ENCODE data around the gene DENND5A.

DNA sequence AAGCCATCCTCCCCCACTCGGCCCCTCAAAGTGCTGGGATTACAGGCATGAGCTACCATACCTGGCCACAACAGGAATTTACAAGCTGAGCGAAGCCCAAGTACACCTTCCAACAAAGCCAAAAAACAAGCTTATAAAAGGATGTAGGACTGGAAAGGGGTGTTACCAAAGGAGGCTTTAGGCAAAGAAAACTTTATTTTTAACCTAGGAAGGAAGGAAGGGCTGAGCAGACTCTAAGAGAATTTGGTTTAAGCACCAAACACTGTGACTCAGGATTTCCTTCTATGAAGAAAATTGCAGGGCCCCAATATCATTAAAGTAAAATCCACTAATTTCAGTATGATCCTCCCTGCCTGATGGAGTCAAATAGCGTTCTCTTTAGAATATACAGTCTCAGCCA is 12.1 kb downstream of the DENND5A start:
- TF ChIP-seq, protein P1, sequence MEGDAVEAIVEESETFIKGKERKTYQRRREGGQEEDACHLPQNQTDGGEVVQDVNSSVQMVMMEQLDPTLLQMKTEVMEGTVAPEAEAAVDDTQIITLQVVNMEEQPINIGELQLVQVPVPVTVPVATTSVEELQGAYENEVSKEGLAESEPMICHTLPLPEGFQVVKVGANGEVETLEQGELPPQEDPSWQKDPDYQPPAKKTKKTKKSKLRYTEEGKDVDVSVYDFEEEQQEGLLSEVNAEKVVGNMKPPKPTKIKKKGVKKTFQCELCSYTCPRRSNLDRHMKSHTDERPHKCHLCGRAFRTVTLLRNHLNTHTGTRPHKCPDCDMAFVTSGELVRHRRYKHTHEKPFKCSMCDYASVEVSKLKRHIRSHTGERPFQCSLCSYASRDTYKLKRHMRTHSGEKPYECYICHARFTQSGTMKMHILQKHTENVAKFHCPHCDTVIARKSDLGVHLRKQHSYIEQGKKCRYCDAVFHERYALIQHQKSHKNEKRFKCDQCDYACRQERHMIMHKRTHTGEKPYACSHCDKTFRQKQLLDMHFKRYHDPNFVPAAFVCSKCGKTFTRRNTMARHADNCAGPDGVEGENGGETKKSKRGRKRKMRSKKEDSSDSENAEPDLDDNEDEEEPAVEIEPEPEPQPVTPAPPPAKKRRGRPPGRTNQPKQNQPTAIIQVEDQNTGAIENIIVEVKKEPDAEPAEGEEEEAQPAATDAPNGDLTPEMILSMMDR (IDR thresholded peaks at IDR 0.05): no peak
- no peak for TF ChIP-seq POLR2AphosphoS5 (IDR thresholded peaks at IDR 0.05)
- TF ChIP-seq EP300 (IDR thresholded peaks at IDR 0.05): no peak
